ENCODE results near the gene VENTX. TPM values are rescaled to one million over a fixed set of nuclear protein-coding genes. Genes with fewer than 3 reads are reported as not detected.

VENTX gene
- total and polyA plus RNA-seq, 2 of the 4 experiments (the other 2 are of a cell fraction), result not detected

DNA sequence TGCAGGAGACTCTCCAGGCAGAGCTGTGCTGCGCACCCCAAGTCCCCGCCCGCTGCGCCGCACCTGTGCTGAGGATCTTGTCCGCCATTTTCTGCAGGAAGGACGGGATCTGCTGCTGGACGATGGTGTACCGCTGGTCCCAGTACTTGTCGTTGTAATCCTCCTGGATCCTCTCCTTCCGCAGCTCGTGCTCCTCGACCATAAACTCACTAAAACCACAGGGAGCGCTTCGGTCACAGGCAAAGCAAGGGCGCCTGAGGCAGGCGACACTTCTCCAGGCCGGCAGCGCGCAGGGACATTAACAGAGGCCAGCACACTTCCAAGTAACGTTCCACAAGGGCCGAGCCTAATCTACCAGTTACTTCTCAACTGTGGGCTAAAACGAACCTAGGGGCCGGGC lies 52.1 kb downstream of the VENTX start:
- DNase-seq, result no peak
- no peak overlapping the region; the same call in 1 of the 2 replicates for H2AK5ac ChIP-seq (ENCODE audit: low read depth, low read length)
- H2BK120ac ChIP-seq (ENCODE audit: low read depth, low read length), result no peak overlapping the region
- H3K27me3 ChIP-seq (ENCODE audit: control insufficient read depth, insufficient read depth, low read length), result no peaks in the 10 kb centered on the region
- no peak overlapping the region for H2BK5ac ChIP-seq (ENCODE audit: low read depth, low read length, poor library complexity, severe bottlenecking)
- H3K79me1 ChIP-seq (ENCODE audit: low read depth in 1 of 2, low read length in 2 of 2), result peaks cover 3 to 26% of the 10 kb centered on the region in 2 experiments
- H3K18ac ChIP-seq (ENCODE audit: low read depth, low read length), result no peak overlapping the region
- no peak overlapping the region for H3K4me2 ChIP-seq (ENCODE audit: low read depth, low read length)
- CTCF ChIA-PET, result no interaction called here
- TF ChIP-seq, protein P1, sequence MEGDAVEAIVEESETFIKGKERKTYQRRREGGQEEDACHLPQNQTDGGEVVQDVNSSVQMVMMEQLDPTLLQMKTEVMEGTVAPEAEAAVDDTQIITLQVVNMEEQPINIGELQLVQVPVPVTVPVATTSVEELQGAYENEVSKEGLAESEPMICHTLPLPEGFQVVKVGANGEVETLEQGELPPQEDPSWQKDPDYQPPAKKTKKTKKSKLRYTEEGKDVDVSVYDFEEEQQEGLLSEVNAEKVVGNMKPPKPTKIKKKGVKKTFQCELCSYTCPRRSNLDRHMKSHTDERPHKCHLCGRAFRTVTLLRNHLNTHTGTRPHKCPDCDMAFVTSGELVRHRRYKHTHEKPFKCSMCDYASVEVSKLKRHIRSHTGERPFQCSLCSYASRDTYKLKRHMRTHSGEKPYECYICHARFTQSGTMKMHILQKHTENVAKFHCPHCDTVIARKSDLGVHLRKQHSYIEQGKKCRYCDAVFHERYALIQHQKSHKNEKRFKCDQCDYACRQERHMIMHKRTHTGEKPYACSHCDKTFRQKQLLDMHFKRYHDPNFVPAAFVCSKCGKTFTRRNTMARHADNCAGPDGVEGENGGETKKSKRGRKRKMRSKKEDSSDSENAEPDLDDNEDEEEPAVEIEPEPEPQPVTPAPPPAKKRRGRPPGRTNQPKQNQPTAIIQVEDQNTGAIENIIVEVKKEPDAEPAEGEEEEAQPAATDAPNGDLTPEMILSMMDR (conservative IDR thresholded peaks at IDR 0.05; ENCODE audit: low read depth, low read length), result no peak
- TF ChIP-seq MXI1 (IDR thresholded peaks at IDR 0.05; ENCODE audit: borderline replicate concordance, low read depth, low read length) (no peak), BHLHE40 (IDR thresholded peaks at IDR 0.05; ENCODE audit: low read depth, low read length) (no peak), RAD21 (IDR thresholded peaks at IDR 0.05; ENCODE audit: low read length) (no peak)
- peaks cover 61% of the 10 kb centered on the region for H3K36me3 ChIP-seq (ENCODE audit: control insufficient read depth, insufficient read depth, low read length)
- H2BK15ac ChIP-seq (ENCODE audit: low read depth, low read length), result no peak overlapping the region
- intact Hi-C loops (cut with micrococcal nuclease), result no loop called here
- no peak overlapping the region for H4K8ac ChIP-seq (ENCODE audit: low read depth in 2 of 2, low read length in 2 of 2)
- POLR2A ChIA-PET (ENCODE audit: unreplicated experiment), result no interaction called here
- H3K9ac ChIP-seq (ENCODE audit: low read depth, low read length), result no peak overlapping the region
- no peak overlapping the region for H3K14ac ChIP-seq (replicated peaks; ENCODE audit: low read depth, low read length)
- H3K4me1 ChIP-seq (ENCODE audit: control insufficient read depth, insufficient read depth, low read length), result peaks cover 9% of the 10 kb centered on the region
- H3K27ac ChIP-seq (ENCODE audit: insufficient read depth, low read length), result no peak overlapping the region
- peaks cover 12% of the 10 kb centered on the region for H3K9me1 ChIP-seq (ENCODE audit: insufficient read depth, low read length)
- no peak overlapping the region for H2BK20ac ChIP-seq (ENCODE audit: low read depth, low read length)
- no peak overlapping the region for H2AK9ac ChIP-seq (replicated peaks; ENCODE audit: low read depth, low read length, poor library complexity)
- H3K4me3 ChIP-seq (ENCODE audit: insufficient read depth, low read depth, low read length), result no peak overlapping the region
- no peak overlapping the region for H2AFZ ChIP-seq (replicated peaks; ENCODE audit: low read length, poor library complexity)
- in situ Hi-C loops (cut with MboI; ENCODE audit: low sequenced_read_pairs), result no loop called here
- no peaks in the 10 kb centered on the region for H3K9me3 ChIP-seq (ENCODE audit: control insufficient read depth, insufficient read depth, low read length)
- H3K56ac ChIP-seq (ENCODE audit: extremely low read depth, insufficient read depth, low read length), result no peak overlapping the region
- no peak for ATAC-seq (ENCODE audit: low read depth)
- no peak overlapping the region for H3K23ac ChIP-seq (ENCODE audit: low read depth, low read length)
- H3K4ac ChIP-seq (ENCODE audit: low read depth, low read length), result no peak overlapping the region
- dilution Hi-C loops (cut with HindIII; ENCODE audit: low sequenced_read_pairs, unreplicated experiment), result no loop called here
- no peak overlapping the region for H4K5ac ChIP-seq (ENCODE audit: low read depth, low read length)
- WGBS, 2 experiments (ENCODE audit: extremely low coverage in 2 of 2, insufficient read length in 1 of 2), result 90% methylated on average over 19 of the region's 24 CpGs; no CpG with 5 or more reads in 1 of the 2 experiments
- no peaks in the 10 kb centered on the region for H4K20me1 ChIP-seq (ENCODE audit: insufficient read depth, low read length)
- BruUV-seq (replicated peaks), result no TSS peak
- no peak overlapping the region for H4K91ac ChIP-seq (ENCODE audit: insufficient read depth, low read depth, low read length)

Small RNA genes within 50 kb of the gene (microRNA-seq; reads per million reads assigned to microRNA genes)
- gene MIR202 (ENCODE audit: unreplicated experiment), result not detected

Other genes with a start within 250 kb of the VENTX start
- gene ADGRA1, start 149.9 kb upstream of the VENTX start, total RNA-seq (2012; rRNA removed), result not detected in 2 replicates
- gene ADGRA1, start 149.9 kb upstream of the VENTX start, polyA plus RNA-seq (2012; rRNA removed), result not detected in 2 replicates
- gene KNDC1, start 77.6 kb upstream of the VENTX start, total RNA-seq (2012; rRNA removed), result 0.18 and 0.56 TPM in 2 replicates
- gene KNDC1, start 77.6 kb upstream of the VENTX start, polyA plus RNA-seq (2012; rRNA removed), result 1.1 TPM in 2 replicates
- gene UTF1, start 7.6 kb upstream of the VENTX start, total RNA-seq (2012; rRNA removed), result not detected in 2 replicates
- gene UTF1, start 7.6 kb upstream of the VENTX start, polyA plus RNA-seq (2012; rRNA removed), result not detected in 2 replicates
- under 0.01 and 0.28 TPM in 2 replicates for gene ADAM8, start 39.0 kb downstream of the VENTX start, total RNA-seq (2012; rRNA removed)
- gene ADAM8, start 39.0 kb downstream of the VENTX start, polyA plus RNA-seq (2012; rRNA removed), result 0.74 and 0.90 TPM in 2 replicates
- gene TUBGCP2, start 71.0 kb downstream of the VENTX start, total RNA-seq (2012; rRNA removed), result 65.0 and 72.6 TPM in 2 replicates
- gene TUBGCP2, start 71.0 kb downstream of the VENTX start, polyA plus RNA-seq (2012; rRNA removed), result 48.1 and 48.6 TPM in 2 replicates
- gene ZNF511, start 71.1 kb downstream of the VENTX start, total RNA-seq (2012; rRNA removed), result 13.6 and 14.2 TPM in 2 replicates
- 32.6 and 36.8 TPM in 2 replicates for gene ZNF511, start 71.1 kb downstream of the VENTX start, polyA plus RNA-seq (2012; rRNA removed)
- not detected in 2 replicates for gene CALY, start 99.0 kb downstream of the VENTX start, total RNA-seq (2012; rRNA removed)
- 0.34 and 0.62 TPM in 2 replicates for gene CALY, start 99.0 kb downstream of the VENTX start, polyA plus RNA-seq (2012; rRNA removed)
- not detected in 2 replicates for gene PRAP1, start 109.5 kb downstream of the VENTX start, total RNA-seq (2012; rRNA removed)
- gene PRAP1, start 109.5 kb downstream of the VENTX start, polyA plus RNA-seq (2012; rRNA removed), result not detected in 2 replicates
- 26.3 and 28.1 TPM in 2 replicates for gene FUOM, start 120.2 kb downstream of the VENTX start, total RNA-seq (2012; rRNA removed)
- 52.8 and 71.2 TPM in 2 replicates for gene FUOM, start 120.2 kb downstream of the VENTX start, polyA plus RNA-seq (2012; rRNA removed)
- 60.8 and 71.1 TPM in 2 replicates for gene ECHS1, start 135.5 kb downstream of the VENTX start, total RNA-seq (2012; rRNA removed)
- 83.3 and 84.2 TPM in 2 replicates for gene ECHS1, start 135.5 kb downstream of the VENTX start, polyA plus RNA-seq (2012; rRNA removed)
- gene PAOX, start 141.4 kb downstream of the VENTX start, total RNA-seq (2012; rRNA removed), result 3.6 and 3.8 TPM in 2 replicates
- gene PAOX, start 141.4 kb downstream of the VENTX start, polyA plus RNA-seq (2012; rRNA removed), result 4.3 and 4.5 TPM in 2 replicates
- gene MTG1, start 156.3 kb downstream of the VENTX start, total RNA-seq (2012; rRNA removed), result 38.0 and 38.5 TPM in 2 replicates
- gene MTG1, start 156.3 kb downstream of the VENTX start, polyA plus RNA-seq (2012; rRNA removed), result 64.8 and 70.0 TPM in 2 replicates
- 0.28 and 0.36 TPM in 2 replicates for gene SPRN, start 186.8 kb downstream of the VENTX start, total RNA-seq (2012; rRNA removed)
- 2.3 and 2.4 TPM in 2 replicates for gene SPRN, start 186.8 kb downstream of the VENTX start, polyA plus RNA-seq (2012; rRNA removed)
- 0.28 and 0.54 TPM in 2 replicates for gene SCART1, start 216.1 kb downstream of the VENTX start, total RNA-seq (2012; rRNA removed)
- 1.5 and 2.1 TPM in 2 replicates for gene SCART1, start 216.1 kb downstream of the VENTX start, polyA plus RNA-seq (2012; rRNA removed)